Neural cell (in vitro differentiated cells): ENCODE results near the gene OGFR. TPM values are rescaled to one million over a fixed set of nuclear protein-coding genes. Genes with fewer than 3 reads are reported as not detected.
"Not testable (repeated sequence)": the region's sequence is repeated elsewhere in the genome, so short reads cannot be mapped to it uniquely, and the experiment has no call there.

Experiments
- H2AFZ ChIP-seq: fragments of 200-600, 300-800 bp; sonication (generic), shearing (Covaris generic); 2 replicates; pipeline ENCODE4 v1.6.0; 2014; ENCODE audit warnings: low read depth, mild to moderate bottlenecking, antibody characterized with exemption, low read length, moderate library complexity
- H3F3A ChIP-seq: fragments of 200-600 bp; shearing (Covaris generic); 2 replicates; pipeline ENCODE4 v1.6.1; 2016; ENCODE audit warnings: mild to moderate bottlenecking, moderate library complexity, mixed read lengths, antibody characterized with exemption, low read length; ENCODE audit not compliant: insufficient read depth, poor library complexity, severe bottlenecking
- H3K27ac ChIP-seq: fragments of 200-600, 300-800 bp; sonication (generic), shearing (Covaris generic); 2 replicates; pipeline ENCODE4 v1.5.1; 2014; ENCODE audit warnings: mild to moderate bottlenecking, low read length, moderate library complexity
- H3K27me3 ChIP-seq: fragments of 300-800, 200-600 bp; sonication (generic), shearing (Covaris generic); 2 replicates; pipeline ENCODE4 v1.6.0; 2014; ENCODE audit warnings: mild to moderate bottlenecking, low read depth, low read length, moderate library complexity; ENCODE audit not compliant: insufficient read depth
- H3K36me3 ChIP-seq: fragments of 300-800, 200-600 bp; sonication (generic), shearing (Covaris generic); 2 replicates; pipeline ENCODE4 v1.5.1; 2014; ENCODE audit warnings: mild to moderate bottlenecking, antibody characterized with exemption, low read length, moderate library complexity; ENCODE audit not compliant: insufficient read depth
- H3K4me2 ChIP-seq: fragments of 300-800, 200-600 bp; sonication (generic), shearing (Covaris generic); 2 replicates; pipeline ENCODE4 v1.6.0; 2014; ENCODE audit warnings: mild to moderate bottlenecking, low read length
- H3K4me3 ChIP-seq: fragments of 300-800, 200-600 bp; sonication (generic), shearing (Covaris generic); 2 replicates; pipeline ENCODE4 v1.5.1; 2014; ENCODE audit warnings: mild to moderate bottlenecking, low read length, moderate library complexity
- H3K79me2 ChIP-seq: fragments of 200-600 bp; shearing (Covaris generic); replicated peaks from 2 replicates; pipeline ENCODE4 v1.6.0; 2014; ENCODE audit warnings: mild to moderate bottlenecking, low read length, moderate library complexity; ENCODE audit not compliant: insufficient read depth
- H3K9ac ChIP-seq: fragments of 300-800, 200-600 bp; sonication (generic), shearing (Covaris generic); 2 replicates; pipeline ENCODE4 v1.6.1; 2016; ENCODE audit warnings: mild to moderate bottlenecking, low read length, mixed read lengths
- H3K9me2 ChIP-seq: fragments of 200-600 bp; shearing (Covaris generic); 2 replicates; pipeline ENCODE4 v1.6.1; 2016; ENCODE audit warnings: mild to moderate bottlenecking, low read length, mixed read lengths; ENCODE audit not compliant: insufficient read depth
- H3K9me3 ChIP-seq: fragments of 200-600, 300-800 bp; sonication (generic), shearing (Covaris generic); 2 replicates; pipeline ENCODE4 v1.6.1; 2016; ENCODE audit warnings: mild to moderate bottlenecking, mixed run types, low read length, moderate library complexity, mixed read lengths
- H4K20me1 ChIP-seq: fragments of 200-600 bp; shearing (Covaris generic); 2 replicates; pipeline ENCODE4 v1.6.1; 2016; ENCODE audit warnings: mild to moderate bottlenecking, mixed run types; ENCODE audit not compliant: insufficient read depth
- EP300 ChIP-seq: fragments of 450-650 bp; conservative IDR thresholded peaks from 2 replicates; pipeline ENCODE4 v1.6.1; 2014; ENCODE audit warnings: antibody characterized with exemption, mild to moderate bottlenecking, moderate library complexity; ENCODE audit not compliant: poor library complexity, severe bottlenecking
- EZH2 ChIP-seq: fragments of 200-600, 300-800 bp; shearing (Covaris generic), sonication (generic); IDR thresholded peaks from 2 replicates; pipeline ENCODE4 v1.6.1; 2014; ENCODE audit warnings: antibody characterized with exemption, low read length, borderline replicate concordance, mild to moderate bottlenecking; ENCODE audit not compliant: insufficient read depth, poor library complexity, severe bottlenecking
- MXI1 ChIP-seq: fragments of 450-650 bp; conservative IDR thresholded peaks from 2 replicates; pipeline ENCODE4 v1.6.1; 2014; ENCODE audit warnings: antibody characterized with exemption, mild to moderate bottlenecking; ENCODE audit not compliant: poor library complexity, severe bottlenecking
- POLR2AphosphoS5 ChIP-seq: IDR thresholded peaks from 2 replicates; pipeline ENCODE4 v1.6.1; 2012
- RAD21 ChIP-seq: fragments of 450-650 bp; conservative IDR thresholded peaks from 2 replicates; pipeline ENCODE4 v1.6.1; 2014; ENCODE audit warnings: antibody characterized with exemption, mild to moderate bottlenecking, moderate library complexity
- SMC3 ChIP-seq: fragments of 450-650 bp; conservative IDR thresholded peaks from 2 replicates; pipeline ENCODE4 v1.6.1; 2014; ENCODE audit warnings: antibody characterized with exemption, mild to moderate bottlenecking, moderate library complexity; ENCODE audit not compliant: poor library complexity
- TAF1 ChIP-seq: IDR thresholded peaks from 2 replicates; pipeline ENCODE4 v1.6.1; 2012; ENCODE audit warnings: low read depth
- polyA plus RNA-seq: library from polyadenylated mRNA; depleted of rRNA; stranded (reverse); fragments of >200 nt; gene quantifications from 2 replicates; pipeline ENCODE4 v1.2.3, GENCODE V29; 2014
- TF ChIP-seq, protein P1 (sequence below): IDR thresholded peaks from 2 replicates; pipeline ENCODE4 v1.6.1; 2012; ENCODE audit warnings: borderline replicate concordance
- TF ChIP-seq, protein P2 (sequence below): fragments of 450-650 bp; IDR thresholded peaks from 2 replicates; pipeline ENCODE4 v1.5.1; 2014; ENCODE audit warnings: antibody characterized with exemption, mild to moderate bottlenecking, moderate library complexity; ENCODE audit not compliant: poor library complexity, severe bottlenecking

Gene OGFR
- polyA plus RNA-seq, 1 donor from 2014 or later: 15.6 TPM

GRCh38 chr20:62852196-62852595, 47.6 kb downstream of the OGFR start (continued):
- TF ChIP-seq, protein P1, sequence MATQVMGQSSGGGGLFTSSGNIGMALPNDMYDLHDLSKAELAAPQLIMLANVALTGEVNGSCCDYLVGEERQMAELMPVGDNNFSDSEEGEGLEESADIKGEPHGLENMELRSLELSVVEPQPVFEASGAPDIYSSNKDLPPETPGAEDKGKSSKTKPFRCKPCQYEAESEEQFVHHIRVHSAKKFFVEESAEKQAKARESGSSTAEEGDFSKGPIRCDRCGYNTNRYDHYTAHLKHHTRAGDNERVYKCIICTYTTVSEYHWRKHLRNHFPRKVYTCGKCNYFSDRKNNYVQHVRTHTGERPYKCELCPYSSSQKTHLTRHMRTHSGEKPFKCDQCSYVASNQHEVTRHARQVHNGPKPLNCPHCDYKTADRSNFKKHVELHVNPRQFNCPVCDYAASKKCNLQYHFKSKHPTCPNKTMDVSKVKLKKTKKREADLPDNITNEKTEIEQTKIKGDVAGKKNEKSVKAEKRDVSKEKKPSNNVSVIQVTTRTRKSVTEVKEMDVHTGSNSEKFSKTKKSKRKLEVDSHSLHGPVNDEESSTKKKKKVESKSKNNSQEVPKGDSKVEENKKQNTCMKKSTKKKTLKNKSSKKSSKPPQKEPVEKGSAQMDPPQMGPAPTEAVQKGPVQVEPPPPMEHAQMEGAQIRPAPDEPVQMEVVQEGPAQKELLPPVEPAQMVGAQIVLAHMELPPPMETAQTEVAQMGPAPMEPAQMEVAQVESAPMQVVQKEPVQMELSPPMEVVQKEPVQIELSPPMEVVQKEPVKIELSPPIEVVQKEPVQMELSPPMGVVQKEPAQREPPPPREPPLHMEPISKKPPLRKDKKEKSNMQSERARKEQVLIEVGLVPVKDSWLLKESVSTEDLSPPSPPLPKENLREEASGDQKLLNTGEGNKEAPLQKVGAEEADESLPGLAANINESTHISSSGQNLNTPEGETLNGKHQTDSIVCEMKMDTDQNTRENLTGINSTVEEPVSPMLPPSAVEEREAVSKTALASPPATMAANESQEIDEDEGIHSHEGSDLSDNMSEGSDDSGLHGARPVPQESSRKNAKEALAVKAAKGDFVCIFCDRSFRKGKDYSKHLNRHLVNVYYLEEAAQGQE: no peak

GRCh38 chr20:62852841-62853240, 48.2 kb downstream of the OGFR start:
- Histone ChIP-seq H3K9ac (no peak overlapping the region), H3K4me3 (no peak overlapping the region), H3K79me2 (no peaks in the 10 kb centered on the region), H3K9me3 (no peaks in the 10 kb centered on the region), H3K4me2 (no peak overlapping the region), H3K36me3 (no peaks in the 10 kb centered on the region), H3K9me2 (no peaks in the 10 kb centered on the region), H3F3A (no peaks in the 10 kb centered on the region), H4K20me1 (no peaks in the 10 kb centered on the region), H2AFZ (no peak overlapping the region), H3K27ac (no peak overlapping the region), H3K27me3 (no peaks in the 10 kb centered on the region)
- TF ChIP-seq EZH2 (no peak), SMC3 (no peak), MXI1 (no peak), EP300 (no peak), RAD21 (no peak), TAF1 (no peak), POLR2AphosphoS5 (no peak)
- TF ChIP-seq, protein P1: no peak
- TF ChIP-seq, protein P2, sequence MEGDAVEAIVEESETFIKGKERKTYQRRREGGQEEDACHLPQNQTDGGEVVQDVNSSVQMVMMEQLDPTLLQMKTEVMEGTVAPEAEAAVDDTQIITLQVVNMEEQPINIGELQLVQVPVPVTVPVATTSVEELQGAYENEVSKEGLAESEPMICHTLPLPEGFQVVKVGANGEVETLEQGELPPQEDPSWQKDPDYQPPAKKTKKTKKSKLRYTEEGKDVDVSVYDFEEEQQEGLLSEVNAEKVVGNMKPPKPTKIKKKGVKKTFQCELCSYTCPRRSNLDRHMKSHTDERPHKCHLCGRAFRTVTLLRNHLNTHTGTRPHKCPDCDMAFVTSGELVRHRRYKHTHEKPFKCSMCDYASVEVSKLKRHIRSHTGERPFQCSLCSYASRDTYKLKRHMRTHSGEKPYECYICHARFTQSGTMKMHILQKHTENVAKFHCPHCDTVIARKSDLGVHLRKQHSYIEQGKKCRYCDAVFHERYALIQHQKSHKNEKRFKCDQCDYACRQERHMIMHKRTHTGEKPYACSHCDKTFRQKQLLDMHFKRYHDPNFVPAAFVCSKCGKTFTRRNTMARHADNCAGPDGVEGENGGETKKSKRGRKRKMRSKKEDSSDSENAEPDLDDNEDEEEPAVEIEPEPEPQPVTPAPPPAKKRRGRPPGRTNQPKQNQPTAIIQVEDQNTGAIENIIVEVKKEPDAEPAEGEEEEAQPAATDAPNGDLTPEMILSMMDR: no peak

- not testable (repeated sequence) for H3K4me3 ChIP-seq, H3K36me3 ChIP-seq
Observed at GRCh38 chr20:62853304-62853703, 48.7 kb downstream of the OGFR start.

More at GRCh38 chr20:62853304-62853703, 48.7 kb downstream of the OGFR start:
- H3K9me2 ChIP-seq, H3K27me3 ChIP-seq, H3F3A ChIP-seq, H4K20me1 ChIP-seq, H3K9me3 ChIP-seq, H3K79me2 ChIP-seq, H3K4me2 ChIP-seq, H3K27ac ChIP-seq, H2AFZ ChIP-seq, H3K9ac ChIP-seq: not testable (repeated sequence)
